ENCODE results near the gene DTX1. TPM values are rescaled to one million over a fixed set of nuclear protein-coding genes. Genes with fewer than 3 reads are reported as not detected.

The DTX1 gene
- total RNA-seq, 2 donors from 2014 or later: 4.5 to 6.3 TPM

DNA sequence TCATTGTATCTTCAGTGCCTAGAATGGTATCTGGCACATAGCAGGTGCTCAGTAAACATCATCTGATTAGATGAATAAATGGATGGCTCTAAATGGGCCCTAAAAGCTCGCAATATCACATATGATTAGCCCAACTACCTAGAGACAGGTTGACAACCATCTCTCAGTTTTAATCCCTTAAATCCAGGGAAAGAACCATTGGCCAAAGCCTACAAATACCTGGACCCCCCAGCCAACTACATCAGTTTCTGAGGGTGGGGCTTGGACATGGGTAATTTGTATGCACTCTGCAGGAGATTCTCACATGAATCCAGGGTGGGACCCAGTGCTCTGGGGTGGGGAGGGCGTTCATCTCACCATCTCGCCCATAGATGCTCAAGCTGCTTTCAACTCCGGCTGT lies 4.8 kb upstream of the DTX1 start:
- intact Hi-C loops (cut with DNase I): no loop called here
- DNase-seq (ENCODE audit: low spot score): no peak

- intact Hi-C loops (cut with DNase I): no loop called here
- DNase-seq (ENCODE audit: low spot score): no peak
Measured at GRCh38 chr12:113052326-113052725, 4.2 kb upstream of the DTX1 start.

- intact Hi-C loops (cut with DNase I): no loop called here
- no peak for DNase-seq (ENCODE audit: low spot score)
Measured at GRCh38 chr12:113054948-113055486, 1.5 kb upstream of the DTX1 start.

DNA sequence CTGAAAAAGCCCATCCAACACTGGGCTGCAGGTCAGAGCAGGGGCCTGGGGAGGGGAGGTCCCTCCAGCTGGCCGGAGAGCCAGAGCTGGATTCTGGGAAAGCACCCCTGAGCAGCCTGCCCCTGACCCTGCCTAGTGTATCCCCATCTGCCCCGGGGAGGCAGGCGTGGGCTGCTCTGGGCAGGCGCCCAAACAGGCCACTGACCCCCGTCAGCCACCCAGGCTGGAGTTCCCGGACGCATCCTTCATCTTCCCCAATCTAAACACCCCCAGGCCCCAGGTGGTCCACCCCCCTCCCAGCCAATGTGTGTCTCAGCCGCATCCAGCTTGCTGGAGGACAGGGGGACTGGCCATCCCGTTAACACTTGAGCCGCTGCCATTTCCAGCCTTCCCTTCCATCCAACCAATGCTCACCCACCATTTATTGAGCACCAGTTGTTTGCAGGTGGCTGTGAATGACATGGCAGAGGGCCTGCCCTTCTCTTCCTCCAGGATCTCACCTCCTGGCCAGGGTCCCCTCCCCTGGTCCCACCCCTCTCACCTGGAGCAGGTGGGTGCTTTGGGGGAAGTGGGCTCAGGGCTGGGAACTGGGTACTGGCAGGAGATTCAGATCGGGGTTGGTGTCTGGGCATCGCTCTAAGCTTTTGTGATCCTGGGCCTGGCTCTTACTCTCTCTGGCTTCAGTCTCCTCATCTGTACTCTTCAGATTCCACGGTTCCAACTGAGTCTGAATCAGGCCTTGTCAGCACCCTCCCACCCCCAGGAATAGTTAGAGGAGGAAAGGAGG lies 743 bp upstream of the DTX1 start:
- intact Hi-C loops (cut with DNase I): no loop called here
- no peak for DNase-seq (ENCODE audit: low spot score)

DNA sequence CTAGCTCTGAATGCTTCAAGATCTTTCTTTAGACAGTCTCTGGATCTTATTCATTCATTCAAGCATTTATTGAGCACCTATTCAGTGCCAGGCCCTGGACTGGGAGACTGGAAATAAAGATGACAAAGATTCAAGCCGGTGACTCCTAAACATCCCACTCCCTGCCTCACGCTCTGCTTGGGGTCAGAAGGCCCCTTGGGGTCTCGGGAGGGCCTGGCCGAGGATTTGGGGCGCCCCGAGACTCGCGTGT lies 224 bp upstream of the DTX1 start:
- intact Hi-C loops (cut with DNase I): no loop called here
- no peak for DNase-seq (ENCODE audit: low spot score)

DNA sequence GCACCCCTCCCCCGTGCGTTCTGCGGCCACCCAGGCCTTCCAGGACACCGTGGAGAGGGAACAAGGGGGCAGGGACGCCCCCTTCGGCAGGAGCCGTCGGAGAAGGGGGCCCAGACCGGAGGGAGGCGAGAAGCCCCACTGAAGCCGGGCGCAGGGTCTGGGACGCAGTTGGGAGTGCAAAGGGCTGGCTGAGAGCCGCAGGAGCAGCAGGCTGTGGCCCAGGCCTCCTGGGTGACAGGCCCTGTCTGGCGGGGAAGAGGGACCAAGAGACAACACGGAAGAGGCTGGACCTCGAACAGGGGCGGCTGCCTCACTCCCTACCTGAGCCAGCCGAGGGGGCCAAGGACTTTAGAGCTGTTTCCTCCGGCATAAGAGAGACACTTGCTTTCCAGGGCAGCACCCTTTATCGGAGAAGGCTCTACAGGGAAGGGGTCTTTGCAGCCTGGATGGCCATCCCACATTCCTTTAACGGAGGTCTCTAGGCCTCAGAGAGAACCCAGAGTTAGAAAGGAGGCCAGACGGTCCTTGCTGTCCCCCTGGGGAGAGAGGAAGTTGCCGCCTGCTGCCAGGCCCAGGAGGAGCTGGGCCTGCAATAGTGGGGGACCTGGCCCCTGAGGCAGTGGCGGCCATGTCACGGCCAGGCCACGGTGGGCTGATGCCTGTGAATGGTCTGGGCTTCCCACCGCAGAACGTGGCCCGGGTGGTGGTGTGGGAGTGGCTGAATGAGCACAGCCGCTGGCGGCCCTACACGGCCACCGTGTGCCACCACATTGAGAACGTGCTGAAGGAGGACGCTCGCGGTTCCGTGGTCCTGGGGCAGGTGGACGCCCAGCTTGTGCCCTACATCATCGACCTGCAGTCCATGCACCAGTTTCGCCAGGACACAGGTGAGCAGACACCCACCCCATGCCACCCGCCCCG lies 1.3 kb downstream of the DTX1 start:
- no peak for DNase-seq (ENCODE audit: low spot score)
- intact Hi-C loops (cut with DNase I): no loop called here

DNA sequence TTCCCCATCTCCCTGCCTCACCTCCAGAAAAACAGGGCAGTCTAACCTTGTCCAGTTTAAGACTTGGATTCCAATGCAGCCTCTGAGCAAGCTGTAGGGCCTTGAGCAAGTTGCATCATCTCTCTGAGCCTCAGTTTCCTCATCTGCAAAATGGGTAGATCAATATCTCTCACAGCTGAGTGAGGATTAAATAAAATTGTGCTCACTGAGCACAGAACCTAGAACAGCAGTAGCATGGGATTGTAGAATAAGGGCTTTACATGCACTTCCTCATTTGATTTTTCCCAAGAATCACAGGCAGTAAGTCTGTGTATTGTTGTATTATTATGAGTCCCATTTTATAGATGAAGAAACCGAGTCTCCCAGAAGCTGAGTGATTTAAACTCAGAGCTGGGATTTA lies 2.0 kb downstream of the DTX1 start:
- DNase-seq (ENCODE audit: low spot score): no peak
- intact Hi-C loops (cut with DNase I): no loop called here

DNA sequence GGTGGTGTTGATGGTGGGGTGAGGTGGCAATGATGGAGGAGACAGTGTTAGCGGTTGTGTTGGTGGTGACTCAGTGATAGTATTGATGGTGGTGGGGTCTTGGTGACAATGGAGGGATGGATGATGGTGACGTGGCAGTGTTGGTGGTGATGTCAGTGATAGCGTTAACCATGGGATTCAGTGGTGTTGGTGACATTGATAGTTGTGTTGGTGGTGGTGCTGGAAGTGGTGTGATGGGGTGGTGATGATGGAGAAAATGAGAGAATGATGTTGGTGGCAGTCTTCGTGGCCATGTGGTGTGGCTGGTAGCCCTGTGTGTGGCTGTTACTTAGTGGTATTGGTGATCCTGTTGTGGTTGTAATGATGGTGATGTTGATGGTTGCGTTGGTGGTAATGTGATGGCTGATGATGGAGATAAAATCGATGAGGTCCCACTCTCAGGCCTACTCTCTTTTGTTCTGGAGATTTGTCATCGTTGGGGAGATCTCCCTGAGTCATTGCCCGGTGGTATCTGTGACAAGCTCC lies 2.6 kb downstream of the DTX1 start:
- intact Hi-C loops (cut with DNase I): no loop called here
- DNase-seq (ENCODE audit: low spot score): no peak

GRCh38 chr12:113060336-113060960 lies 3.9 kb downstream of the DTX1 start:
- DNase-seq (ENCODE audit: low spot score): no peak
- intact Hi-C loops (cut with DNase I): no loop called here

DNA sequence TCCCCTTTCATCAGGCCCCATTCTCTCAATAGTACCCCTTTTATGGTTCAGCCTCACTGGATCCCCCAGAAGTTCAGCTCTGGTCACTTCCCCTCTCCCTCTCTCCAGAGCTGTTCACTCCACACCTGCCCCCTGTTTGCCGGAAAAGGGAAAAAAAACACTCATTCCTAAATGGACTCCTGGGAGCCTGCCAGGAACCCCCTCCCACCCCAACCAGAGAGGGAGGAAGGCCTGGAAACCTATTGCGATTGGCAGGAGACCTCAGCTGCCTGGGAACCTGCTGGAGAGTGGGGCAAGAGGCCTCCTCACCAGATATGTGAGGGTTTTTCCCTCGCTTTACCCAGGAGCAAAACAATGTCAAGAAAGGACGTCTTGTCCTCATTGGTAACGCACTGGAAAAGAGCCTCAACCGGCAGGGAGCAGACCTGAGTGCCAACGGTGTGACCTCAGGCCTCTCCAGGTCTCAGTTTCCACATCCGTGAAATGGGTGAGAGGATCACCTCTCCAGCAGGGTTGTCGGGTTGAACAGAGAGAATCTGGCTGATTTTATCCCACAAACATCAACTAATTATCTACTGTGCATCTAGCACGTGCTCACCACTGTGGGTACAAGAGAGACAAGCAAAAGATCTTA lies 4.6 kb downstream of the DTX1 start:
- intact Hi-C loops (cut with DNase I): no loop called here

DNA sequence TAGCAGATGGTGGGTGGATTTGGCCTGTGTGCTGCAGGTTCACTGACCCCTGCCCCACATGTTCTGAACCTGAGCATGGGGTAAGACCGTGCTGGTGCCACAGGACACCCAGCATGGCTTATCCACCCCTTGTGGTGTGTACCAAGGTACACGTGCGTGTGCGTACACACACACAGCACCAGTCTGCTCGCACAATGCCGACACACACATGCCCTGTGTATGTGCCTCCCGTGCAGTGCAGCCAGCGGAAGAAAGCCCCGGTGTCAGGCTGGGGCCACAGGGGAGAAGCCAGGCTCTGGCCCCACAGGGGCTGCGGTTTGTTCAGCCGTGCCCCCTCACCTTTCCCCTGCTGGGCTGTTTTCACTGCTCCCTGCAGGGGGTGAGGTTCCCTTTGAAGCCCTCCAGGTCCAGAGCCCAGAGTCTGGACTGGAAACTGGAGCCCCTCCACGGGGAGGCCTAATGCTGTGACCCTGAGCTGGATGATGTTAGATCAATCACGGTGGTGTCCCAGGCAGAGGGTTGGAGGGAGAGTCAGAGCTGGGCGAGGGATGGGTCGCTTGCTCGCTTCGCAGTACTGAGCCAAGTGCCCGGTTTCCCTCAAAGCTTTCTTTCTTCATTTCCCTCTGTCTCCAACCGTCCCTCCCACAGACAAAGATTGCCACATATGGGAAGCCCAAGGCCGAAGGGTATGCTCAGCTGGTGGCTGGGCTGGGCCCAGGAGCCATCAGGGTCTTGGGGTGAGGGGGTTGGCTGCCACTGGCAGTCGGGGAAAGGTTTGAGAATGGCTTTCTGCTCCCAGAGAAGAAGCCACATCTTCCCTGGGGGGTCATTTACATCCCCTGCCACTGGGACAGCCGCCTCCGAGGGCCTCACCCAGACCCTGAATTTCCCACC lies 6.2 kb downstream of the DTX1 start:
- intact Hi-C loops (cut with DNase I): no loop called here
- no peak for DNase-seq (ENCODE audit: low spot score)

More for the DNA sequence above, 4.6 kb downstream of the DTX1 start:
- DNase-seq (ENCODE audit: low spot score): no peak

DNA sequence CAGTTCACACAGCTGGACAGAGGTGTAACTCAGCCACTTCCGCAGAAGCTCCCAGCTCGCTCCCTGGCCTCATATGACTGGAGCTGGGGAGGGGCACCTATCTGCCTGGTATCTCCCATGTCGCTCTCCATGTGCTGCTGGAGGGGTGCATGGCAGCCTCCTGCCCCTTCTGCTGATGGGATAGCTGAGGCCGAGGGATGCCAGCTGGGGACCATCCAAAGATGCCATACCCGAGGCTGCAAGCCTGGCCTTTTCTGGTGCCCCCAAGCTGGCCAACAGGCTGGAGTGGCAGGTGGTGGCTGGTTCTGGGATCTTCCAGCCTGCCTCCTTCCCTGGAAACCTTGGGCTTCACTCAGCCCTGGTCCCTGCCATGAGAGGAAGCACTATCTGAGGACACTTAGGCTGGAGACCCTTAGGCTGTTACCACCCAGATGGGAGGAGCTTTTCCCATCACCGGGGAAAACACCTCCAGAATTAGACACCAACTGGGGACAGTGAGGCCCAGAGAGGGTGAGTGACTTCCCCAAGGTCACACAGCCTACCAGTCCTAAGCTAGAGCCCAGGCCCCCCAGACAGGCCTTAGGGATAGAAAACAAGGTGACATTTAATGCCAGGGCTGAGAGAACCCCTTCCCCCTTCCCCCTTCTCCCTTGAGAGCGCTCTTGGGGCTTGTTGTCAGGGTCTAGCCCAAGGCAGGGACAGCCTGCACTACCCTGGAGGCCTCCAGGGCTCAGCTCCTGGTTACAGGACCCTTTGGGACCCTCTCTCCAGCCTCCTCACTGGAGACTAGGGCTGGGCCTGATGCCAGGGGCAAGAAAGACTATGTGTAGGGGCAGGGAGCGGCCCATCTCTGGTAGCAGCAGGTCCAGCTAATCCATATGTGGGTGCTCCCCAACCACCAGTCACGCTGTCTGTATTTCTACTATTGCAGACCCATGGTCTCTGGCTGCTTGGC lies 7.1 kb downstream of the DTX1 start:
- intact Hi-C loops (cut with DNase I): no loop called here
- DNase-seq (ENCODE audit: low spot score): no peak

DNA sequence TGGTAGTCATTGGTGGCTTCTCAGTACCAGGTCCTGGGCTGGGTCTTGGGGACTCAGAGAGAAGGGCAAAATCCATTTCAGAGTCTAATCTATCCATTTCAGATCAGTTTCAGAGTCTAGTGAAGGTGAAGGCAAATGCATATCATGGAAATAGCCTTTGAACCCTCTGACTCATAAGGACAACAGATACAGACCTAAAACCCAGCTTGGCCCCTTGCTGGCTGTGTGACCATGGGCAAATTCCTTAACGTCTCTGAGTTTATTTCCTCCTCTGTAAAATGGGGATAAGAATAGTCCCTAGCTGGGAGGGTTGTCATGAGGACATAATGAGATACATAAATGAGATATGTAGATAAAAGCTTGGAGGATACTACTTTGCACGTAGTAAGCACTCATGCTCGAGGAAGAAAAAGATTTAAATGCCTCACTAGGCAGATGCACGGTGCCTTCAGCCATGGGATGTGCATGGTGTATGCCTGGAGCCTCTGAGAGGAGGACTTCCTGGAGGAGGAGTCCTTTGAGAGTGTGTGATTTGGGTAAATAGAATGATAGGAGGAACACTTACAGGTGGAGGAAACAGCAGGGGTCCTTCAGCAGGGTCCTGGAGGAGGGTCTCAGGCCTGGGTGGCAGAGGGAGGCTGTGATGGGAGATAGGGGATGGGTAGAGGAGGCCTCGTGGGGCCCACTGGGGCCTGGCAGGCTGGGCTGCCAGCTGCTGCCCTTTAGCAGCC lies 8.0 kb downstream of the DTX1 start:
- no peak for DNase-seq (ENCODE audit: low spot score)
- intact Hi-C loops (cut with DNase I): no loop called here

DNA sequence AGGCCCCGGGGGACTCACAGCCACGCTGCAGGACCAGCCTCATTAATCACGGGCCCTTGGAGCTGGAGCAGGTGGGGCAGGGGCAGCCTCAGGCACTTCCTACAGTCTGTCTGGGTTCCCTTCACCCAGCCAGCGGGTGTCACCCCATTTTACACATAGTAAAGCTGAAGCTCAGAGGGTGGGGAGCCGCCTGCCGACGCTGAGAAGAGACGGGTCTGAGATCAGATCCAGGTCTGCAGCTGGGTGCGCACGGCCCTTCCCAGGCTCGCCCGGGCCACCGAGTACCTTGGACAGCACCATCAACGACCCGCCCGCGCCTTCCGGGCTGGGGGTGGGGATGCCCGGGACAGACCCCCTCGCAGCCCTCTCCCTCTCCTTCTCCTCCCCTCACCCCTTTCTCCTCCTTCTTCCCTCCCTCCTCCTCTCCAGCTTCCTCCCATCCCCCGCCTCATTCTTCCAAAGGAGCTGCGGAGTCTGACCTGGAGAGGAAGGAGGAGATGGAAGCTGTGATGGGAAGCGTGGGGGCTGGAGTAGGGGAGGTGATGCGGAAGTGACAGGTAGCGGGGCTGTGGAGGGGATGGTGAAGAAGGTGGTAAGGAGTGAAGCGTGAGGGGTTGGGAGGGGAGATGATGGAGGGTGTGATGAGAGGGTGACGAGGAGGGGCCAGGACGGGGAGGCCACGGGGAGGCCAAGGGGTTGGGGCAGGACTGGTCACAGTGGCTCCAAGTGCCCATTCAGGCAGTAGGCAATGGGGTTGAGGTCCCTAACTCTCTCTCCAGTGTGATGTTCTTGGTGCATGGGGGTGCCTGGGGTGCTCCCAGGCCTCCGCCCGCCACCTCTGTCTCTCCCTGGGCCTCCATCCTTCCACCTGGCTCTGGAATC lies 8.8 kb downstream of the DTX1 start:
- intact Hi-C loops (cut with DNase I): no loop called here
- no peak for DNase-seq (ENCODE audit: low spot score)

GRCh38 chr12:113066813-113067400 lies 10.4 kb downstream of the DTX1 start:
- intact Hi-C loops (cut with DNase I): no loop called here
- no peak for DNase-seq (ENCODE audit: low spot score)
